Osteoblast (primary cell): ENCODE measurements around the gene LGI1. TPM values are rescaled to one million over a fixed set of nuclear protein-coding genes. Genes with fewer than 3 reads are reported as not detected.

ENCODE experiments used
- DNase-seq: peaks from one replicate; pipeline ENCODE4 v3.0.0; 2011; ENCODE audit warnings: low spot score, mixed read lengths; ENCODE audit not compliant: insufficient read length; ENCODE audit errors: missing footprints
- H2AFZ ChIP-seq: 2 replicates; pipeline ENCODE4 v1.6.0; 2011; ENCODE audit warnings: mild to moderate bottlenecking, low read length
- H3K27ac ChIP-seq: 2 replicates; pipeline ENCODE4 v1.5.1; 2011; ENCODE audit warnings: mild to moderate bottlenecking, low read depth, low read length, moderate library complexity
- H3K27me3 ChIP-seq: 2 replicates; pipeline ENCODE4 v1.6.0; 2012; ENCODE audit warnings: mild to moderate bottlenecking, control low read depth, inconsistent platforms, low read length, moderate library complexity; ENCODE audit not compliant: insufficient read depth
- H3K36me3 ChIP-seq: 2 replicates; pipeline ENCODE4 v1.5.1; 2011; ENCODE audit warnings: mild to moderate bottlenecking, low read length, control low read depth, moderate library complexity; ENCODE audit not compliant: insufficient read depth
- H3K4me1 ChIP-seq: 2 replicates; pipeline ENCODE4 v1.5.1; 2011; ENCODE audit warnings: mild to moderate bottlenecking, low read length, control low read depth, moderate library complexity; ENCODE audit not compliant: insufficient read depth
- H3K4me2 ChIP-seq: 2 replicates; pipeline ENCODE4 v1.6.0; 2011; ENCODE audit warnings: mild to moderate bottlenecking, low read length; ENCODE audit not compliant: insufficient read depth
- H3K4me3 ChIP-seq: fragments of 200-600 bp; sonication (generic); 3 replicates; pipeline ENCODE4 v1.5.1; 2012; ENCODE audit warnings: mild to moderate bottlenecking, low read length, inconsistent platforms; ENCODE audit not compliant: insufficient read depth
- H3K79me2 ChIP-seq: 2 replicates; pipeline ENCODE4 v1.6.0; 2012; ENCODE audit warnings: mild to moderate bottlenecking, low read length, control low read depth, inconsistent platforms; ENCODE audit not compliant: insufficient read depth
- H3K9me3 ChIP-seq: 2 replicates; pipeline ENCODE4 v1.5.1; 2011; ENCODE audit warnings: low read depth, low read length, control low read depth
- H4K20me1 ChIP-seq: 2 replicates; pipeline ENCODE4 v1.6.0; 2012; ENCODE audit warnings: mild to moderate bottlenecking, low read length, control low read depth; ENCODE audit not compliant: insufficient read depth
- total RNA-seq: library from RNA; depleted of rRNA; stranded (reverse); fragments of >200 nt; gene quantifications from 2 replicates; pipeline ENCODE4 v1.2.3, GENCODE V29; 2012
- TF ChIP-seq, protein P1 (sequence below): IDR thresholded peaks from 2 replicates; pipeline ENCODE4 v1.5.1; 2011; ENCODE audit warnings: mild to moderate bottlenecking, low read depth, low read length, moderate library complexity; ENCODE audit errors: extremely low read depth

LGI1 gene
- total RNA-seq, 1 donor = not detected

DNA sequence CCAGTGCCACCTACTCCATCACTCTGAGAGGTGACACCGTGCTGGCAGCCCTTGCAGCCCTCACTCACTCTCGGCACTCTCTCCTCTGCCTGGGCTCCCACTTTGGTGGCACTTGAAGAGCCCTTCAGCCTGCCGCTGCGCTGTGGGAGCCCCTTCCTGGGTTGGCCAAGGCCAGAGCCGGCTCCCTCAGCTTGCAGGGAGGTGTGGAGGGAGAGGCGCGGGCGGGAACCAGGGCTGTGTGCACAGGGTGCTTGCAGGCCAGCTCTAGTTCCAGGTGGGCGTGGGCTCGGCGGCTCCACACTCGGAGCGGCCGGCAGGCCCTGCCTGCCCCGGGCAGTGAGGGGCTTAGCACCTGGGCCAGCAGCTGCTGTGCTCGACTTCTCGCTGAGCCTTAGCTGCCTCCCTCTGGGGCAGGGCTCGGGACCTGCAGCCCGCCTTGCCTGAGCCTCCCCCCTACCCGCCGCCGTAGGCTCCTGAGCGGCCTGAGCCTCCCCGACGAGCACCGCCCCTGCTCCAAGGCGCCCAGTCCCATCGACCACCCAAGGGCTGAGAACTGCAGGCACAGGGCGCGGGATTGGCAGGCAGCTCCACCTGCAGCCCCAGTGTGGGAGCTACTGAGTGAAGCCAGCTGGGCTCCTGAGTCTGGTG is 87.4 kb downstream of the LGI1 start:
- no peak for DNase-seq
- Histone ChIP-seq H3K4me1 (no peaks in the 10 kb centered on the region), H3K27ac (no peak overlapping the region), H3K36me3 (no peaks in the 10 kb centered on the region), H3K4me3 (no peak overlapping the region), H4K20me1 (no peaks in the 10 kb centered on the region), H2AFZ (no peak overlapping the region), H3K27me3 (peaks cover 24% of the 10 kb centered on the region), H3K79me2 (no peaks in the 10 kb centered on the region), H3K9me3 (no peaks in the 10 kb centered on the region), H3K4me2 (no peak overlapping the region)
- TF ChIP-seq, protein P1, sequence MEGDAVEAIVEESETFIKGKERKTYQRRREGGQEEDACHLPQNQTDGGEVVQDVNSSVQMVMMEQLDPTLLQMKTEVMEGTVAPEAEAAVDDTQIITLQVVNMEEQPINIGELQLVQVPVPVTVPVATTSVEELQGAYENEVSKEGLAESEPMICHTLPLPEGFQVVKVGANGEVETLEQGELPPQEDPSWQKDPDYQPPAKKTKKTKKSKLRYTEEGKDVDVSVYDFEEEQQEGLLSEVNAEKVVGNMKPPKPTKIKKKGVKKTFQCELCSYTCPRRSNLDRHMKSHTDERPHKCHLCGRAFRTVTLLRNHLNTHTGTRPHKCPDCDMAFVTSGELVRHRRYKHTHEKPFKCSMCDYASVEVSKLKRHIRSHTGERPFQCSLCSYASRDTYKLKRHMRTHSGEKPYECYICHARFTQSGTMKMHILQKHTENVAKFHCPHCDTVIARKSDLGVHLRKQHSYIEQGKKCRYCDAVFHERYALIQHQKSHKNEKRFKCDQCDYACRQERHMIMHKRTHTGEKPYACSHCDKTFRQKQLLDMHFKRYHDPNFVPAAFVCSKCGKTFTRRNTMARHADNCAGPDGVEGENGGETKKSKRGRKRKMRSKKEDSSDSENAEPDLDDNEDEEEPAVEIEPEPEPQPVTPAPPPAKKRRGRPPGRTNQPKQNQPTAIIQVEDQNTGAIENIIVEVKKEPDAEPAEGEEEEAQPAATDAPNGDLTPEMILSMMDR = no peak

Other genes starting within 250 kb of the LGI1 start
- not detected in 2 replicates for gene FFAR4, start 191.3 kb upstream of the LGI1 start, total RNA-seq
- 2.1 and 3.3 TPM in 2 replicates for gene RBP4, start 156.7 kb upstream of the LGI1 start, total RNA-seq
- not detected in 2 replicates for gene PDE6C, start 145.4 kb upstream of the LGI1 start, total RNA-seq
- 8.7 and 28.3 TPM in 2 replicates for gene FRA10AC1, start 55.3 kb upstream of the LGI1 start, total RNA-seq
- 5.4 and 7.4 TPM in 2 replicates for gene SLC35G1, start 136.0 kb downstream of the LGI1 start, total RNA-seq
- 6.2 and 7.7 TPM in 2 replicates for gene PLCE1, start 236.0 kb downstream of the LGI1 start, total RNA-seq